ENCODE measurements around the gene ARSK.

GRCh38 chr5:95554331-95554646 is 612 bp upstream of the ARSK start:
- TF ChIP-seq CTCF (IDR thresholded peaks at IDR 0.05) (no peak), TCF7L2 (IDR thresholded peaks at IDR 0.05; ENCODE audit: low read depth, low read length) (no peak)

Data from Panc1 (cell line).